Renal pelvis (tissue), 4 donors: ENCODE results near the gene MYO15B. TPM values are rescaled to one million over a fixed set of nuclear protein-coding genes. Genes with fewer than 3 reads are reported as not detected.
"Not testable (repeated sequence)": the region's sequence is repeated elsewhere in the genome, so short reads cannot be mapped to it uniquely, and the experiment has no call there.

Experiments
- DNase-seq: peaks from one replicate; pipeline ENCODE4 v3.0.0-alpha.2; 2013
- polyA plus RNA-seq, 3 donors: library from polyadenylated mRNA; unstranded; fragments of 120-200 nt; gene quantifications; one replicate each; pipeline ENCODE4 v1.2.1, GENCODE V29; 2013; ENCODE audit not compliant: insufficient read length in 3 of 3

MYO15B gene
- polyA plus RNA-seq, 3 donors = 130 to 193 (median 175) TPM

GRCh38 chr17:75573994-75574393 lies 13.6 kb upstream of the MYO15B start:
- no peak for DNase-seq

DNA sequence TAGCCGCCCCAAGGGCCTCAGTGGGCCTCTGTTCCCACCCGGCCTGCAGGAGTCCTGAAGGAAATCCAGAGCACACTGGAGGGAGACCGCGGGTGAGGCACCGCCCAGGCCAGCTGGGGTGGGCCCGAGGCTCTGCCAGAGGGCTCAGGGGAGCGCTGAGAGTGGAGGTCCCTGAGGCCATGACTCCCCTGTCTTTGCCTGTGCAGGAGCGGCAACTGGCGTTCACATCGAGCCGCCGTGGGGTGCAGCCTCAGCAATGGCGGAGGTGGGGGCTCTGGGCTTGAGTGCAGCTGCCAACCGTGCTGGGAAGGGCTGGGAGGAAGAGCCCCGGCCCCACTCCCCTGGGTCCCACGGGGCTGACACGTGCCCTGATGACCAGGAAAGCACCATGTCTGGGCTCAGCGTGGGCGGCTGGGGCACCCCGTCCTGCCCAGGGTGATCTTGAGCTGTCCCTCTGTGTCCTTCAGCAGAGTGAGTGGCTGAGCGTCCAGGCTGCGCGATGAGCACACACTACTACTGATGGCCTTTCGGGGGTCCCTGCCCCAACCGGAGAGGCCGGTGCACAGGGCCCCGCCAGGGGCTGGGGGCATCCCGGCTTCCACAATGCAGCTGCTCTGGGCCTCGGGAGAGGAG lies 13.1 kb upstream of the MYO15B start:
- no peak for DNase-seq

- DNase-seq = no peak
Measured at GRCh38 chr17:75575197-75575596, 12.4 kb upstream of the MYO15B start.

DNA sequence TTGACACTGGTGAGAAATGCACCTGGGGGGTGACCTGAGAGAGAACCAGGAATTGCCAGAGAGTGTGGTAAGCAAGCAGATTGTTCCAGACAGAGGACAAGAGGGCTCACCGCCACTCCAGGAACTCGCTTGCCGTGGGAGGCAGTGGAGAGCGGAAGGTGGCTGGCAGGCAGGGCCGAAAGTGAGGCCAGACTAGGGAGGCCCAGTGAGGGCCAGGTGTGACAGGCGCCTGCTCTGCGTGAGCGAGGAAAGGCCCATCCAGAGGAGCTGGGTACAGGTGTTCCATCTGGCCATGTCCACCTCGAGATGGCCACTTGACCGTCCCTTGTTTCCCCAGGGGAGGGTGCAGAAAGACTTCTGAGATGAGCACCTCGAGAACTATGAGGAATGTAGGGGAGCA lies 11.9 kb upstream of the MYO15B start:
- no peak for DNase-seq

DNA sequence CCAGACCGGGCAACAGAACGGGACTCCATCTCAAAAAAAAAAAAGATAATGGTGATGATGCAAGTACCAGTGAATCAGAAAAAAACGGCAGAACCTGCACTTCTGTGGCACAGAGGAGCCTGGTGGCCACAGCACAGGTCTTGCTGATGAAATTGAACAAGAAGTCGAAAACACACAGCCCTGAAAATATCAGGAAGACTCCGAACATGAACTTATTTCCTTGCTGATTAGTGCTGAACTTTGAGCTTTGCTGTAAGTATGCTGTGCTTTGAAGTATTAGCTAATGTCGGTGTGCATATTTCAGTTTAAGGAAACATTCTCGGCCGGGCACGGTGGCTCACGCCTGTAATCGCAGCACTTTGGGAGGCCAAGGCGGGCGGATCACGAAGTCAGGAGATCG lies 10.9 kb upstream of the MYO15B start:
- no peak for DNase-seq

GRCh38 chr17:75581121-75581725 lies 6.4 kb upstream of the MYO15B start:
- not testable (repeated sequence) for DNase-seq

- DNase-seq = not testable (repeated sequence)
Measured at GRCh38 chr17:75583197-75583596, 4.4 kb upstream of the MYO15B start.

DNA sequence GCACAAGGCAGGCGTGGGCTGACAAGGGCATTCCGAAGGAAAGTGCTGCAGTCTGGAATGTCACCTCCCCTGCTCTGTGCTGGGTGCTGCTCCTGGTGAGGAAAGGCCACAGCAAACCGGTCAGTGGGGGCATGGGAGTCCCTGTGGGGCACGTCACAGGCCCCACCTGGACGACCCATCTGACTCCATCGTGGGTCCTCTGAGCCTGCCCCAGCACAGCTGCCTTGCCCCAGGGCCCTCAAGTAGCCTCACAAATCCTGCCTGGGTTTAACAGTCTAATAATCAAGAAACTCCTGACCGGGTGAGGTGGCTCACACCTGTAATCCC lies 2.8 kb upstream of the MYO15B start:
- no peak for DNase-seq

DNA sequence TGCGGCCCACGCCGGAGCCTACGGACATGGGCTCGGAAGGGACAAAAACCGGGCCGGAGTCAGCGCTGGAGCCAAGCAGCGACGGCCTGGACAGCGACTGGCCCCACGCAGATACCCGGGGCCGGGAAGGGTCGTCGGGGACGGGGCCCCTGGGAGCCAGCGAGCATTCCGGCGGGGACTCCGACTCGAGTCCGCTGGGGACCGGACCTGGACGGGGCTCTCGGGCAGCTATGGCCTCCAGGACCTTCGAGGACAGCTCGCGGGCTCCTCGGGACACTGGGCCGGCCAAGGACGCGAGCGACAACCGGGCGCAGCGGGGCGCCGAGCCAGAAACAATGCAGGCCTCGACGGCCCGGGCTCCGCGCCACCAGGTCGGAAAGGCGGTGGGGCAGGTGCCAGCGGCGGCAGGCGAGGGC lies 1.0 kb downstream of the MYO15B start:
- DNase-seq = no peak

DNA sequence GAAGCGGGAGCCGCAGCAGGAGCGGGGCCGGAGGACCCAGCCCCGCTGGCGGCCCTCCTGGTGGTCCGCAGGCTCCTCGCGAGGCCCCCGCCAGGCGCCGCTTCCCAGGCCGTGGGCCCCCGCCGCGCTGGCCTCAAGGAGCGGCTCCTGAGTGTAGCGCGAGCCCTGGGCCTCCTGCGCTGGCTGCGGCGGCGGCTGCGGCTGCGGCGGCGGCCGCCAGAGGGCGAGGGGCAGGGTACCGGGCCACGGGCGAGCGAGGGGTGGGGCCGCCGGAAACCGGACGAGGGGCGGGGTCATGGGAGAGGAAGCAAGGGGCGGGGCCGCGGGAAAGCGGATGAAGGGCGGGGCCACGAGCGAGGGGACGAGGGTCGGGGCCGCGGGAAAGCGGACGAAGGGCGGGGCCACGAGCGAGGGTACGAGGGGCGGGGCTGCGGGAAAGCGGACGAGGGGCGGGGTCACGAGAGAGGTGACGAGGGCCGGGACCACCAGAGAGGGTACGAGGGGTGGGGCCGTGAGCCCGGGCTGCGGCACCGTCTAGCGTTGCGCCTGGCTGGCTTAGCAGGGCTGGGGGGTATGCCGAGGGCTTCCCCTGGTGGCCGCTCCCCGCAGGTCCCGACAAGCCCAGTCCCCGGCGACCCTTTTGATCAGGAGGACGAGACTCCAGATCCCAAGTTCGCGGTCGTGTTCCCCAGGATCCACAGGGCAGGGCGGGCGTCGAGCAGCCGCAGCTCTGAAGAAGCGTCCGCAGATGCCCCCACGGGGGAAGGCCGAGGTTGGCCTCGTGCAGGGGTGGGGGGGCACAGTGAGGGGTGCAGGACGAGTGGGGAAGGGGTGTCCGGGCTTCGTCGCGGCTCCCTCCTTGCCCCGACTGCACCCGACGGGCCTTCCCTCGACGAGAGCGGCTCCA lies 1.7 kb downstream of the MYO15B start:
- peak; percentile 93 for DNase-seq

GRCh38 chr17:75589919-75590303 lies 2.3 kb downstream of the MYO15B start:
- DNase-seq = no peak

- DNase-seq = no peak
Measured at GRCh38 chr17:75590314-75590761, 2.7 kb downstream of the MYO15B start.

GRCh38 chr17:75590849-75591721 lies 3.5 kb downstream of the MYO15B start:
- no peak for DNase-seq

DNA sequence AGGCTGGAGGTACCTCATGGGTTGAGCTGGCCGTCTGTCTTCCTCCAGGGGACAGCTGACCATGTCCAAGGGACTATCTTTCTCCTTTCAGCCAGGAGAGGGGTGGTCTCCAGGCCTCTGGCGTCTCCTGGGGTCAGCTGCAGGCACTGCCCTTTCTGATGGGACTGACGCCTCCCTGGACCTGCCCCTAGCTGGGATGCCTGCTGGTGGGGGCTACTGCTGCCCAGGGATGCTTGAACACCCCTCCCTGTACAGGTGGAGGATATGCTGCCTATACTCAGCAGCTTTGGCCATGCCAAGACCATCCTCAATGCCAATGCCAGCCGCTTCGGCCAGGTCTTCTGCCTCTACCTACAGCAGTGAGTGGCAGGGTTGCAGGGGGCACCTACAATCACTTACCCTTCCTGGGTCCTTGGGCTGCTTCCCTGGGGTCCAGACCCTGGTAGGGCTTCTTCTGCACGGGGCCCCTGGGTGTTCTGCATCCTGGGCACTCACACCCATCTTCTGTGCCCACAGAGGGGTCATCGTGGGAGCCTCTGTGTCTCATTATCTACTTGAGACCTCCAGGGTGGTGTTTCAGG lies 4.2 kb downstream of the MYO15B start:
- no peak for DNase-seq

DNA sequence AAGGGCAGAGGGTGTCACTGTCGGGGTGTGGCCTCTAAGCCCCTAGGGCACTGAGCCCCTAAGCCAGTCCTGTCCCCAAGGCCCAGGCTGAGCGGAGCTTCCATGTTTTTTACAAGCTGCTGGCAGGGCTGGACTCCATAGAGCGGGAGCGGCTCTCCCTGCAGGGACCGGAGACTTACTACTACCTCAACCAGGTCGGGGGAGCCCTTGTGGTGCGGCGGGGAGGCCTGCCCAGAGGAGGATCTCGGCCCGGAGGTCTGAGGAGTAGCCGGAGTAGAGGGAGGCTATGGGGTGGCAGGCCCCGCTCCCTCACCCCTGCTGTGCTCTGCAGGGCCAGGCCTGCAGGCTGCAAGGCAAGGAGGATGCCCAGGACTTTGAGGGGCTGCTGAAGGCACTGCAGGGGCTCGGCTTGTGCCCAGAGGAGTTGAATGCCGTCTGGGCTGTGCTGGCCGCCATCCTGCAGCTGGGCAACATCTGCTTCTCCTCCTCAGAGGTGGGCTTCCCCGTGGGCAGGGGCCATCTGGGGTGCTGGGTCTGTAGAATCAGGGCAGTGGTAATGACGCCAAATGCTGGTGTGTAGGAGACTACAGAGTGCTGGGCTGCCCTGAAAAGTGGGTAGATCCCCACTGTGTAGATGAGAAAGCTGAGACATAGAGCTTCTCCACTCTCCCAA lies 4.9 kb downstream of the MYO15B start:
- no peak for DNase-seq

GRCh38 chr17:75593430-75593829 lies 5.8 kb downstream of the MYO15B start:
- DNase-seq = not testable (repeated sequence)

GRCh38 chr17:75594499-75595283 lies 7.1 kb downstream of the MYO15B start:
- no peak for DNase-seq

DNA sequence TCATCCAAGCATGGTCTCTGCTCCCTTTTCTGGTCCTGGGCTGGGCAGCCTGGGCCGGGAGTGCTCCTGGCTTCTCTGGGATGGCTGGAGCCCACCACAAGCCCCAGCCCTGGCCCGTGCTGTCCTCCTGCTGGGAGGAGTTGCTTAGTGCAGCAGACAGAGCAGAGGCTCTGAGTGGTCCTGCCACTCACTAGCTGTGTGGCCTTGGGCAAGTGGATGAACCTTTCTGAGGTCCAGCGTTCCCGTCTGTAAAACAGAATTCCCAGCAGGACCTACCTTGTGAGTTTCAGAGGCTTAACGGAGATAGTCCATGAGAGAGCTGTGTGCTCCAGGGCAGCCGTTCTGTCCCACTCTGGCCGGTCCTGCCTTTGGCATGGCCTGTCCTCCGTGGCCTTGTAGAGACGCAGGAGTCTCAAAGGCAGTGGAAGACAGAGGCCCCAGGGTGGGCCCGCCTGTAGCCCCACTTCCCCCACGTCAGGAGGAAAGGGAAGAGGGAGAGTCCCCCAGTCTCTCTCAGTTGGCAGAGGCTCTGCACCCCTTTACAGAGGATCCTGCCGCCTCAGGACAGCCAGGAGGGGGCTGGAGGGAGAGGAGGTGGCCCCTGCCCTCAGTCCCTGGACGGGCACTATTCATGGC lies 7.8 kb downstream of the MYO15B start:
- no peak for DNase-seq

DNA sequence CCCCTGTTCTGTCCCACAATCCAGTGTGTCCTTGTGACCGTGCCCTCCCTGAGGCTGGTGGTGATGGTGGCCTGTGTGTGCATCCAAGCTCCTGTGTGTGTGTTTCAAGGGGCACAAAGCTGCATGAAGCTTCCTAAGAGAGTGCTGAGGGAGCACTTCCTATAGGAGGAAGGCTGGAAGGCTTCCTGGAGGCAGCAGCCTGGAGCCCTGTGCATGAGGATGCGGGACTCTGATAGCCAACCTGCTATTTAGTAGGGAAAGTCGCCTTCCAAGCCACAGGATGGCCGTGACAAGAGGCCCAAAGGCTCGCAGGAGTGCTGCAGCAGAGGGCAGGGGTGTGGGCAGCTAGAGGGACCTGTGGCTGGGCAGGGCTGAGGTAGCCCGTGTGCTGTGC lies 8.3 kb downstream of the MYO15B start:
- no peak for DNase-seq
